ENCODE results near the gene MAGI2.

DNA sequence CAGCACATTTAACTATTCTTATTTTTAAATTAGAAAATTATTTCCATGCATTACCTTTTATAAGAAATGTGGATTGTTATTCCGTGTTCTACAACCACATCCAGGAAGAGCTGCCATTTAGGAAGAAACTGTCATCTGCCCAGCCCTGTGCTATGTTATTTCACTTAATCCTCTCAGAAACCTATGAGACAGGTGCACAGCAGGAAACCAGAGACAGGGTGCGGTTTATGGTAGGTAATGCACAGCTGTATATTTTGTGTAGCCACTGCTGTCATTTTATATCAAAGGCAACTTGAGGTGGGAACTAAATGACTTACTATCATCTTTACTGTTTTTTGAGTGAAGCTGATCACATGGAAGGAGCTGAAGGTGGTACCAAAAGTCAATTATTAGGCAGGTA is 232.3 kb downstream of the MAGI2 start:
- TF ChIP-seq, protein P1, sequence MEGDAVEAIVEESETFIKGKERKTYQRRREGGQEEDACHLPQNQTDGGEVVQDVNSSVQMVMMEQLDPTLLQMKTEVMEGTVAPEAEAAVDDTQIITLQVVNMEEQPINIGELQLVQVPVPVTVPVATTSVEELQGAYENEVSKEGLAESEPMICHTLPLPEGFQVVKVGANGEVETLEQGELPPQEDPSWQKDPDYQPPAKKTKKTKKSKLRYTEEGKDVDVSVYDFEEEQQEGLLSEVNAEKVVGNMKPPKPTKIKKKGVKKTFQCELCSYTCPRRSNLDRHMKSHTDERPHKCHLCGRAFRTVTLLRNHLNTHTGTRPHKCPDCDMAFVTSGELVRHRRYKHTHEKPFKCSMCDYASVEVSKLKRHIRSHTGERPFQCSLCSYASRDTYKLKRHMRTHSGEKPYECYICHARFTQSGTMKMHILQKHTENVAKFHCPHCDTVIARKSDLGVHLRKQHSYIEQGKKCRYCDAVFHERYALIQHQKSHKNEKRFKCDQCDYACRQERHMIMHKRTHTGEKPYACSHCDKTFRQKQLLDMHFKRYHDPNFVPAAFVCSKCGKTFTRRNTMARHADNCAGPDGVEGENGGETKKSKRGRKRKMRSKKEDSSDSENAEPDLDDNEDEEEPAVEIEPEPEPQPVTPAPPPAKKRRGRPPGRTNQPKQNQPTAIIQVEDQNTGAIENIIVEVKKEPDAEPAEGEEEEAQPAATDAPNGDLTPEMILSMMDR (IDR thresholded peaks at IDR 0.05; ENCODE audit: low read depth, low read length, poor library complexity, severe bottlenecking): no peak
- TF ChIP-seq EZH2phosphoT487 (IDR thresholded peaks at IDR 0.05; ENCODE audit: borderline replicate concordance, low read length): no peak
